Measurements from ENCODE around the gene TMEM231.
A peak's percentile ranks its signal among the peaks of the same experiment; 100 is the strongest.
"Not testable (repeated sequence)": the region's sequence is repeated elsewhere in the genome, so short reads cannot be mapped to it uniquely, and the experiment has no call there.

The TMEM231 gene

DNA sequence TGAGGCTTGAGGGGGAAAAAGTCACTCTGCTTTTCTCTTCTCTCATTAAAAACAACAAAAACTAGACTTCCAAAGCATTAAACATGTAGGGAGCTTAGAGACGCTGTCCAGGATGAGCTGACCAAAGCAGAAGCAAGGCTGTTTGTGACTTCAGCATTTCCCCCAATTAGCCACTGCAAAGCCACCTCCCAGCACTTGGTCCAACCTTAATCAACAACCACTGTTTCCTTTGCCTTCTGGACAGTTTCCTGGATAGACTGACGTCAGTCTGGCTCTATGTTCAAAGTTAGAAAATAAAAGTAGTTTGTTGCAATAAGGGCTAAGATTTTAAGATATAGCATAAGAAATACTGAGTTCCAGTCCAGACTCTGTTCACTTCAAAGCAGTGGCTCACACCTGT lies 3.1 kb downstream of the TMEM231 start:
- no peak for DNase-seq
- H3K23ac ChIP-seq (ENCODE audit: low read length), result no peak overlapping the region
- no peak overlapping the region for H3K56ac ChIP-seq (ENCODE audit: low read length)
- no peaks in the 10 kb centered on the region for H3K36me3 ChIP-seq (ENCODE audit: control insufficient read depth, insufficient read depth, low read length)
- H3K4me3 ChIP-seq (ENCODE audit: low read length), result no peak overlapping the region
- H3K79me2 ChIP-seq (ENCODE audit: control insufficient read depth, insufficient read depth, low read length), result no peaks in the 10 kb centered on the region
- H2BK5ac ChIP-seq (ENCODE audit: low read length), result no peak overlapping the region
- no peak overlapping the region for H2AK5ac ChIP-seq (ENCODE audit: low read length)
- H3K79me1 ChIP-seq (ENCODE audit: low read length), result no peaks in the 10 kb centered on the region
- H4K8ac ChIP-seq (ENCODE audit: low read depth, low read length), result no peak overlapping the region
- H3K27ac ChIP-seq (ENCODE audit: low read depth, low read length), result no peak overlapping the region
- no peak overlapping the region for H3K4me2 ChIP-seq (ENCODE audit: low read length)
- no peak overlapping the region for H3K4ac ChIP-seq (ENCODE audit: low read depth, low read length)
- H3K4me1 ChIP-seq (ENCODE audit: control insufficient read depth, low read depth, low read length), result no peaks in the 10 kb centered on the region
- H4K5ac ChIP-seq (ENCODE audit: low read length), result no peak overlapping the region
- no peak overlapping the region for H2BK120ac ChIP-seq (ENCODE audit: low read depth, low read length)
- H2BK15ac ChIP-seq (replicated peaks; ENCODE audit: low read depth), result no peak overlapping the region
- no peak overlapping the region for H3K9ac ChIP-seq (ENCODE audit: low read length)
- no peaks in the 10 kb centered on the region for H3K27me3 ChIP-seq (ENCODE audit: insufficient read depth, low read length, poor library complexity)
- no CpG with 5 or more reads among the region's 2 CpGs for WGBS (ENCODE audit: extremely low coverage, insufficient coverage, low lambda C conversion rate)
- H3K18ac ChIP-seq (ENCODE audit: low read length), result no peak overlapping the region

DNA sequence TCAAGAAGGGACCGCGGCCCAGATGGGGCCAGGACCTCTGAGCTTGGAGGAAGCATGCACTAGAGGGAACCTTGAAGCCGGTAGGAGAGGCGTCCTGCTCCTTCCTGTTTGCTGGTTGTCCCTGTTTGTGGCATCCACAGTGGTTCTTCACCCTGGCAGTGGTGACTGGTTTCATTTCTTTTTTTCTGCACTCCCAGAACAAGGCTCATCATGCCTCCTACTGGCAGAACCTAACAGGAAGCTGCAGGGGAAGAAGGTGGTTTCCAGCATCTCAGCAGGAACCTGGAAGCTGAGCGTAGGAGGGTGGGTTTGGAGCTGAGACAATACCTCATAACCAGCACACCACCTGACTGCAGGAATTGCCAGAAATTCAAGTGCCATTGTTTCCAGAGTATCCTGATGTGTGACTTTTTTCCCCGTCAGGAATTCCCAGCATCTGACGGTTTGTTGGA lies 5.8 kb downstream of the TMEM231 start:
- H3K27me3 ChIP-seq (ENCODE audit: insufficient read depth, low read length, poor library complexity), result no peaks in the 10 kb centered on the region
- no peaks in the 10 kb centered on the region for H3K79me1 ChIP-seq (ENCODE audit: low read length)
- no peak overlapping the region for H3K18ac ChIP-seq (ENCODE audit: low read length)
- no peak overlapping the region for H2AK5ac ChIP-seq (ENCODE audit: low read length)
- no peak overlapping the region for H3K27ac ChIP-seq (ENCODE audit: low read depth, low read length)
- H3K79me2 ChIP-seq (ENCODE audit: control insufficient read depth, insufficient read depth, low read length), result no peaks in the 10 kb centered on the region
- no peak overlapping the region for H2BK15ac ChIP-seq (replicated peaks; ENCODE audit: low read depth)
- H4K8ac ChIP-seq (ENCODE audit: low read depth, low read length), result no peak overlapping the region
- peak; percentile 92 for DNase-seq
- H2BK120ac ChIP-seq (ENCODE audit: low read depth, low read length), result no peak overlapping the region
- H2BK5ac ChIP-seq (ENCODE audit: low read length), result no peak overlapping the region
- no CpG with 5 or more reads among the region's 7 CpGs for WGBS (ENCODE audit: extremely low coverage, insufficient coverage, low lambda C conversion rate)
- H3K4me2 ChIP-seq (ENCODE audit: low read length), result no peak overlapping the region
- no peak overlapping the region for H3K9ac ChIP-seq (ENCODE audit: low read length)
- H3K4me1 ChIP-seq (ENCODE audit: control insufficient read depth, low read depth, low read length), result no peaks in the 10 kb centered on the region
- no peak overlapping the region for H4K5ac ChIP-seq (ENCODE audit: low read length)
- no peak overlapping the region for H3K4ac ChIP-seq (ENCODE audit: low read depth, low read length)
- H3K36me3 ChIP-seq (ENCODE audit: control insufficient read depth, insufficient read depth, low read length), result no peaks in the 10 kb centered on the region
- no peak overlapping the region for H3K56ac ChIP-seq (ENCODE audit: low read length)
- no peak overlapping the region for H3K4me3 ChIP-seq (ENCODE audit: low read length)
- no peak overlapping the region for H3K23ac ChIP-seq (ENCODE audit: low read length)

DNA sequence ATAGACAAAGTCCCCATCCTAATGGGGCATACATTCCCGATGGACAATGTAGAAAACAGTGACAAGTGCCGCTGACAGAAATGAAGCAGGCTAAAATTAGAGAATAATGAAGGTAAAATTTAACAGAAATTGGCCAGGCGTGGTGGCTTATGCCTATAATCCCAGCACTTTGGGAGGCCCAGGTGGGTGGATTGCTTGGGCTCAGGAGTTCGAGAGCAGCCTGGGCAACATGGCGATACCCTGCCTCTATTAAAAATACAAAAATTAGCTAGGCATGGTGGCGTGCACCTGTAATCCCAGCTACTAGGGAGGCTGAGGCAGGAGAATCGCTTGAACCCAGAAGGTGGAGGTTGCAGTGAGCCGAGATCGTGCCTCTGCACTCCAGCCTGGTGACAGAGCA lies 7.6 kb downstream of the TMEM231 start:
- H3K4ac ChIP-seq (ENCODE audit: low read depth, low read length); H3K36me3 ChIP-seq (ENCODE audit: control insufficient read depth, insufficient read depth, low read length); H3K4me1 ChIP-seq (ENCODE audit: control insufficient read depth, low read depth, low read length); H2BK120ac ChIP-seq (ENCODE audit: low read depth, low read length); H4K5ac ChIP-seq (ENCODE audit: low read length); H3K79me2 ChIP-seq (ENCODE audit: control insufficient read depth, insufficient read depth, low read length); H2AK5ac ChIP-seq (ENCODE audit: low read length); H3K18ac ChIP-seq (ENCODE audit: low read length); H3K79me1 ChIP-seq (ENCODE audit: low read length); H4K8ac ChIP-seq (ENCODE audit: low read depth, low read length); H3K4me3 ChIP-seq (ENCODE audit: low read length); H3K27ac ChIP-seq (ENCODE audit: low read depth, low read length); H3K23ac ChIP-seq (ENCODE audit: low read length); H3K4me2 ChIP-seq (ENCODE audit: low read length); H3K56ac ChIP-seq (ENCODE audit: low read length); H3K27me3 ChIP-seq (ENCODE audit: insufficient read depth, low read length, poor library complexity); H3K9ac ChIP-seq (ENCODE audit: low read length); H2BK5ac ChIP-seq (ENCODE audit: low read length); DNase-seq; H2BK15ac ChIP-seq (replicated peaks; ENCODE audit: low read depth): not testable (repeated sequence)
- WGBS (ENCODE audit: extremely low coverage, insufficient coverage, low lambda C conversion rate), result no CpG with 5 or more reads among the region's 9 CpGs

DNA sequence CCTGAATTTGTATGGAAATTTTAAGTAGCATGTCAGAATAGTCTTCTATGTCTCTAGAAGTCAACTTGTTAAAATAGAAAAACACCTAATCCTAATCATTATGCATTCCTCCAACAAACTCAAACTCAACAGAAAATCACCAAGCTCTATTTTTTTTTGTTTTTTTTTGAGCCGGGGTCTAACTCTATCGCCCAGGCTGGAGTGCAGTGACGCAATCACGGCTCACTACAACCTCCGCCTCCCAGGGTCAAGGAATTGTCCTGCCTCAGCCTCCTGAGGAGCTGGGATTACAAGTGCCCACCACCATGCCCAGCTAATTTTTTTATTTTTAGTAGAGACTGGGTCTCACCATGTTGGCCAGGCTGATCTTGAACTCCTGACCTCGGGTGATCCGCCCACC lies 9.8 kb downstream of the TMEM231 start:
- Histone ChIP-seq H3K18ac (ENCODE audit: low read length) (no peak overlapping the region), H3K56ac (ENCODE audit: low read length) (no peak overlapping the region), H3K4me2 (ENCODE audit: low read length) (no peak overlapping the region), H3K27me3 (ENCODE audit: insufficient read depth, low read length, poor library complexity) (no peaks in the 10 kb centered on the region), H3K36me3 (ENCODE audit: control insufficient read depth, insufficient read depth, low read length) (no peaks in the 10 kb centered on the region), H3K23ac (ENCODE audit: low read length) (no peak overlapping the region), H2BK120ac (ENCODE audit: low read depth, low read length) (no peak overlapping the region), H2BK15ac (replicated peaks; ENCODE audit: low read depth) (no peak overlapping the region), H3K4me3 (ENCODE audit: low read length) (no peak overlapping the region), H3K79me2 (ENCODE audit: control insufficient read depth, insufficient read depth, low read length) (no peaks in the 10 kb centered on the region), H2BK5ac (ENCODE audit: low read length) (no peak overlapping the region), H3K4ac (ENCODE audit: low read depth, low read length) (no peak overlapping the region), H3K4me1 (ENCODE audit: control insufficient read depth, low read depth, low read length) (no peaks in the 10 kb centered on the region), H3K79me1 (ENCODE audit: low read length) (no peaks in the 10 kb centered on the region), H3K27ac (ENCODE audit: low read depth, low read length) (no peak overlapping the region), H2AK5ac (ENCODE audit: low read length) (no peak overlapping the region), H4K5ac (ENCODE audit: low read length) (no peak overlapping the region), H4K8ac (ENCODE audit: low read depth, low read length) (no peak overlapping the region), H3K9ac (ENCODE audit: low read length) (no peak overlapping the region)
- DNase-seq, result no peak
- WGBS (ENCODE audit: extremely low coverage, insufficient coverage, low lambda C conversion rate), result no CpG with 5 or more reads among the region's 7 CpGs

DNA sequence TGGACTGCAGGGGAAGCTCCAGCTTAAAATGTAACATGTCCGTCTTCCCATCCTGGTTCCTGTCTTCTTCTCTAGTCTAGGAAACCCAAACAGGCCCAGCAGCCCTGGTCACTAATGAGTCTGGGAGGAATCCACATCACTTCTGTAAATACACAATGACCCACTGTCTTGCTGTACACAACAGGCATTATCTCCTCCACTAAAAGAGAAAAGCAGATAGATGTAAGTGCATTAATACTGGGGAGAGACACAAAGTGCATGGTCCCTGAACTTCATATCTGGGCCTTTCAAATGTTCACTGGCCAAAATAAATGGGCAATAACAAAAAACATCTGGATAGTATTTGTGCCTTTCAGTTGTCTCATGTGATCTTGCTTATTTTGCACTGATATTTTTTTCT lies 10.2 kb downstream of the TMEM231 start:
- not testable (repeated sequence) for H3K27me3 ChIP-seq (ENCODE audit: insufficient read depth, low read length, poor library complexity); H3K56ac ChIP-seq (ENCODE audit: low read length)

DNA sequence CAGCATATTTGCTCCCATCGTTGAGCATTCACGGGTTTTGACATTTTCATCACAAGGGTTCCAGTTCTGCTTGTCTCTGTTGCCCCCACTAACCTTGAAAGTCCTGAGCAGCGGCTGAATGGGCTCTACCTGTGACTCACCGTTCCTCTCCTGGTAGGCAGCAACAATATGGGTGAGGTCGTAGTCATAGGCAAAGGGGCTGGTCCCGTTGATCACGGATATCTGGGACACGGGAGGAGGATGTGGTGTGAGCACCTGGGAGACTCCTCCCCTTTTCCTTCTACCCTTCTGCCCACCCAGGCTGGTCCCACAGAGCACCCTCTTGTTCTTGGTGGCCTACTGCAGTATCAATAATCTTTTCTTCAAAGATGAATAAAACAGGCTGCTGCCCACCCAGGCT lies 13.6 kb downstream of the TMEM231 start:
- not testable (repeated sequence) for H3K79me2 ChIP-seq (ENCODE audit: control insufficient read depth, insufficient read depth, low read length); H3K79me1 ChIP-seq (ENCODE audit: low read length); H3K4me3 ChIP-seq (ENCODE audit: low read length); DNase-seq; H4K5ac ChIP-seq (ENCODE audit: low read length); H3K9ac ChIP-seq (ENCODE audit: low read length); H2AK5ac ChIP-seq (ENCODE audit: low read length); H3K4ac ChIP-seq (ENCODE audit: low read depth, low read length); H3K27ac ChIP-seq (ENCODE audit: low read depth, low read length); H3K4me1 ChIP-seq (ENCODE audit: control insufficient read depth, low read depth, low read length); H3K56ac ChIP-seq (ENCODE audit: low read length); H2BK120ac ChIP-seq (ENCODE audit: low read depth, low read length); H2BK5ac ChIP-seq (ENCODE audit: low read length); H2BK15ac ChIP-seq (replicated peaks; ENCODE audit: low read depth); H3K23ac ChIP-seq (ENCODE audit: low read length); H3K36me3 ChIP-seq (ENCODE audit: control insufficient read depth, insufficient read depth, low read length); H3K4me2 ChIP-seq (ENCODE audit: low read length); H4K8ac ChIP-seq (ENCODE audit: low read depth, low read length); H3K27me3 ChIP-seq (ENCODE audit: insufficient read depth, low read length, poor library complexity); H3K18ac ChIP-seq (ENCODE audit: low read length)
- no CpG with 5 or more reads among the region's 8 CpGs for WGBS (ENCODE audit: extremely low coverage, insufficient coverage, low lambda C conversion rate)

More for the DNA sequence above, 10.2 kb downstream of the TMEM231 start:
- not testable (repeated sequence) for H3K27ac ChIP-seq (ENCODE audit: low read depth, low read length); H3K79me1 ChIP-seq (ENCODE audit: low read length); H3K9ac ChIP-seq (ENCODE audit: low read length); H4K8ac ChIP-seq (ENCODE audit: low read depth, low read length); H3K36me3 ChIP-seq (ENCODE audit: control insufficient read depth, insufficient read depth, low read length); H4K5ac ChIP-seq (ENCODE audit: low read length); H2AK5ac ChIP-seq (ENCODE audit: low read length); H3K23ac ChIP-seq (ENCODE audit: low read length); H2BK5ac ChIP-seq (ENCODE audit: low read length); H2BK15ac ChIP-seq (replicated peaks; ENCODE audit: low read depth); H3K4ac ChIP-seq (ENCODE audit: low read depth, low read length); H3K79me2 ChIP-seq (ENCODE audit: control insufficient read depth, insufficient read depth, low read length); DNase-seq; H2BK120ac ChIP-seq (ENCODE audit: low read depth, low read length); H3K18ac ChIP-seq (ENCODE audit: low read length); H3K4me3 ChIP-seq (ENCODE audit: low read length); H3K4me1 ChIP-seq (ENCODE audit: control insufficient read depth, low read depth, low read length); H3K4me2 ChIP-seq (ENCODE audit: low read length)
- WGBS (ENCODE audit: extremely low coverage, insufficient coverage, low lambda C conversion rate), result no CpG with 5 or more reads among the region's 1 CpG

Data from mesendoderm (in vitro differentiated cells).